RWPE2 (cell line): ENCODE measurements around the gene ZNF141.

ENCODE experiments used
- ATAC-seq: fragments of 200-7000 bp; cut with Tn5 transposase; 3 replicates; pipeline ENCODE4 v1.9.1; 2021; ENCODE audit warnings: low read depth
- DNase-seq: peaks from one replicate; pipeline ENCODE4 v3.0.0-alpha.2; 2020; ENCODE audit warnings: low spot score
- H3K27ac ChIP-seq: fragments of 450-650 bp; 2 replicates; pipeline ENCODE4 v1.5.1; 2017; ENCODE audit warnings: mild to moderate bottlenecking; ENCODE audit not compliant: poor library complexity, severe bottlenecking
- H3K27me3 ChIP-seq: fragments of 250-450 bp; sonication (Bioruptor Pico); 2 replicates; pipeline ENCODE4 v1.5.1; 2021; ENCODE audit warnings: mild to moderate bottlenecking, moderate library complexity; ENCODE audit not compliant: insufficient read depth, poor library complexity, severe bottlenecking
- H3K36me3 ChIP-seq: fragments of 250-450 bp; sonication (Bioruptor Pico); 2 replicates; pipeline ENCODE4 v1.5.1; 2020; ENCODE audit warnings: low read depth, mild to moderate bottlenecking, moderate library complexity
- H3K4me1 ChIP-seq: fragments of 250-450 bp; sonication (Bioruptor Pico); 2 replicates; pipeline ENCODE4 v1.5.1; 2021; ENCODE audit warnings: mild to moderate bottlenecking, moderate library complexity; ENCODE audit not compliant: insufficient read depth, poor library complexity, severe bottlenecking
- H3K4me3 ChIP-seq: fragments of 250-450 bp; sonication (Bioruptor Pico); 2 replicates; pipeline ENCODE4 v1.5.1; 2021; ENCODE audit warnings: mild to moderate bottlenecking, moderate library complexity; ENCODE audit not compliant: severe bottlenecking
- H3K9me3 ChIP-seq: fragments of 250-450 bp; sonication (Bioruptor Pico); 2 replicates; pipeline ENCODE4 v1.5.1; 2021; ENCODE audit warnings: mild to moderate bottlenecking, moderate library complexity; ENCODE audit not compliant: severe bottlenecking
- TF ChIP-seq, protein P1 (sequence below): fragments of 450-650 bp; IDR thresholded peaks from one replicate; pipeline ENCODE4 v1.5.1; 2017; ENCODE audit warnings: mild to moderate bottlenecking, moderate library complexity; ENCODE audit not compliant: poor library complexity, severe bottlenecking

Gene ZNF141

DNA sequence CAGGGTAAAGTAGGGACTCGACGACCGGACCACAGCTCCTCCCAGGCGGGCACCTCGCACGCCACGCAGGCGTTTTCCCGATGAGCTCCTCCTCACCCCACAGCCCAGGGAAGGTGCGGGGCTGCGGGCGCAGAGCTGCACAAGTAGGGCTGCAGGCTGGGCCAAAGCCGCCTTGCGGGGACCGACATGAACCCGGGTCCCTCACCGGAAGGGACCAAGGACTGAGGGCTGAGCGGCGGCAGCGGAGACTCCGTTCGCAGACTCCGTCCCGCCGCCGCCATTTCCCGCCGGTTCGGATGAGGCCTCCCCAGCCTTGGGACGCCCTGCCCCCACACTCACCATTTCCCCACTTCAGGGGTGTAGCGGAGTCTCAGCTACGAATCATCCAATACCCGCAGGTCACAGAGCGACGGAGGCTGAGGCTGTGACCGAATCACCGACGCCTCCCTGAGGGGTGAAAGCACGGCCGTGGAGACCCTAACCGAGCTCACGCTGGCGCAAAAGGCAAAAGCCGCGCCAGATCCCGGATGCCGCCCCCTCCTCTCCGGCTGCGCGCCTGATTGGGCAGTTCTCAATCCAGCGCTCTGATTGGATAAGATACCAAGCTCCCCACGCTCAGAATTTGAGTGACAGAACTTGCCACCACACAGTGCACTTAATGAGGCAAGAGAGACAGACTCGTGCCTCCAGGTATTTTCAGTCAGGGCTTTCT, 32.5 kb upstream of the ZNF141 start, which contains the start of gene ZNF732:
Gene ZNF732 (minus strand): TSS at position 506 of the 712 bp plus-strand sequence. CDS start 164 bp downstream, at position 342.
- peaks cover 4% of the 10 kb centered on the region for H3K9me3 ChIP-seq
- peak within 1 kb of the TSS; percentile 57 for H3K4me3 ChIP-seq
- peak; percentile 99 for ATAC-seq
- no peaks in the 10 kb centered on the region for H3K27me3 ChIP-seq
- peak within 1 kb of the TSS; percentile 23 for H3K27ac ChIP-seq
- TF ChIP-seq, protein P1, sequence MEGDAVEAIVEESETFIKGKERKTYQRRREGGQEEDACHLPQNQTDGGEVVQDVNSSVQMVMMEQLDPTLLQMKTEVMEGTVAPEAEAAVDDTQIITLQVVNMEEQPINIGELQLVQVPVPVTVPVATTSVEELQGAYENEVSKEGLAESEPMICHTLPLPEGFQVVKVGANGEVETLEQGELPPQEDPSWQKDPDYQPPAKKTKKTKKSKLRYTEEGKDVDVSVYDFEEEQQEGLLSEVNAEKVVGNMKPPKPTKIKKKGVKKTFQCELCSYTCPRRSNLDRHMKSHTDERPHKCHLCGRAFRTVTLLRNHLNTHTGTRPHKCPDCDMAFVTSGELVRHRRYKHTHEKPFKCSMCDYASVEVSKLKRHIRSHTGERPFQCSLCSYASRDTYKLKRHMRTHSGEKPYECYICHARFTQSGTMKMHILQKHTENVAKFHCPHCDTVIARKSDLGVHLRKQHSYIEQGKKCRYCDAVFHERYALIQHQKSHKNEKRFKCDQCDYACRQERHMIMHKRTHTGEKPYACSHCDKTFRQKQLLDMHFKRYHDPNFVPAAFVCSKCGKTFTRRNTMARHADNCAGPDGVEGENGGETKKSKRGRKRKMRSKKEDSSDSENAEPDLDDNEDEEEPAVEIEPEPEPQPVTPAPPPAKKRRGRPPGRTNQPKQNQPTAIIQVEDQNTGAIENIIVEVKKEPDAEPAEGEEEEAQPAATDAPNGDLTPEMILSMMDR = no peak
- H3K4me1 ChIP-seq = peaks cover 5% of the 10 kb centered on the region
- DNase-seq = peak; percentile 71
- H3K36me3 ChIP-seq = 0 out of 2 replicates have a peak, but pooled peaks cover 4% of the 10 kb centered on the region

DNA sequence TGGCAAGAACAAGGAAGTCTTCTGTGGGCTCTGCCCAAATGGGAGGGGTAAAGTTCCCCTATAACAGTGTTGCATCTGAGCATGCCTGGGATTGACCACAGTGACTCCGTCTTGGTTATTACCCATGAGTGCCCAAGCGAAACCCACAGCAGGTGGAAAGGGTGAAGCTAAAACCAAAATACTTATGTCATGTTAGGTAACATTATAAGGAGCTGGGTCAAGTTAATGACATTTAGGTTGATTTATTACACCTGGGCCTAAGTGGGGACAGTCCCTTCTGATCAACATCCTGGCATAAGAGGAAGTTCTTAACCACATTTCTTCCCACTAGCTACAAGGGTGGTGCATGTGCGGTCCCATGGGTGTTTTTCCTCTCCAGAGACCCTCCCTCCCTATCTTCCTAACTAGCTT, 31.1 kb upstream of the ZNF141 start:
- Histone ChIP-seq H3K36me3 (0 out of 2 replicates have a peak, but pooled peaks cover 4% of the 10 kb centered on the region), H3K27ac (no peak overlapping the region), H3K27me3 (no peaks in the 10 kb centered on the region), H3K4me1 (peaks cover 5% of the 10 kb centered on the region), H3K4me3 (no peak overlapping the region), H3K9me3 (peaks cover 4% of the 10 kb centered on the region)
- TF ChIP-seq, protein P1 = no peak
- no peak for DNase-seq
- ATAC-seq = no peak

DNA sequence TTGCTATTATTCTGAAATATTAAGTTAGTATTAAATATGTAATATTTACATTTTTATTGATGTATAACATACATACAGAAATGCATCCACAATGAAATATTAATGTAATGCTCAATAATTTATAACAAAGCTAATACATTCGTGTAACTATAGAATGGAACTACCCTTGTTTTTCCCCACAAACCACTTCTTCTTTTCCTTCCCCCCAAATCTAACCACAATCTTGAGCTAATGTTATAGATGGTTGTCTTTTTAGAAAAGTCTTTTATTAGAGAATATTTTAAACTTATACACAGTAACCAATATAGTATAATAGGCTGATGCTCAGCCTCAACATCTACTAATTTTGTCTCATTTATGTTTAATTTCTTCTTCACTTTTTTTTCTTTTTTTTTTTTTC, 27.8 kb upstream of the ZNF141 start:
- ATAC-seq (no peak), DNase-seq (no peak)
- H3K36me3 ChIP-seq = no peaks in the 10 kb centered on the region
- TF ChIP-seq, protein P1 = no peak
- H3K4me1 ChIP-seq = peaks cover 5% of the 10 kb centered on the region
- H3K27ac ChIP-seq = no peak overlapping the region
- H3K4me3 ChIP-seq = no peak overlapping the region
- H3K9me3 ChIP-seq = peaks cover 4% of the 10 kb centered on the region
- H3K27me3 ChIP-seq = no peaks in the 10 kb centered on the region

DNA sequence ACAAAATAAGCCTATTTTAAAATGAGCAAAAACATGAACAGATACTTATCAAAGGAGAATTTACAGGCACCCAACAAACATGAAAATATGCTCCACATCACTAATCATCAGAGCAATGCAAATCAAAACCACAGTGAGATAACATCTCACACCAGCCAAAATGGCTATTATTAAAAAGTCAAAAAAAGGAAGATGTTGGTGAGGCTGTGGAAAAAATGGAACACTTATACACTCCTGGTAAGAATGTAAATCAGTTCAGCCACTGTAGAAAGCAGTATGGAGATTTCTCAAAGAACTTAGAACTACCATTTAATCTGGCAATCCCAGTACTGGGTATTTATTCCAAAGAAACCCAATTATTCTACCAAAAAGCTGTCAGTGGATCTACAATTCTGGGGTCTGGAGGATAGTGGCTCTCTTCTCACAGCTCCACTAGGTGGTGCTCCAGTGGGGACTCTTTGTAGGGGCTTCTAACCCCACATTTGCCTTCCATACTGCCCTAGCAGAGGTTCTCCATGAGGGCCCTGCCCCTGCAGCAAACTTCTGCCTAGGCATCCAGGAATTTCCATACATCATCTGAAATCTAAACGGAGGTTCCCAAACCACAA, 23.2 kb upstream of the ZNF141 start:
- Histone ChIP-seq H3K27ac (no peak overlapping the region), H3K9me3 (no peaks in the 10 kb centered on the region), H3K4me3 (no peak overlapping the region), H3K4me1 (no peaks in the 10 kb centered on the region), H3K36me3 (no peaks in the 10 kb centered on the region), H3K27me3 (no peaks in the 10 kb centered on the region)
- DNase-seq = no peak
- TF ChIP-seq, protein P1 = no peak
- ATAC-seq = no peak

DNA sequence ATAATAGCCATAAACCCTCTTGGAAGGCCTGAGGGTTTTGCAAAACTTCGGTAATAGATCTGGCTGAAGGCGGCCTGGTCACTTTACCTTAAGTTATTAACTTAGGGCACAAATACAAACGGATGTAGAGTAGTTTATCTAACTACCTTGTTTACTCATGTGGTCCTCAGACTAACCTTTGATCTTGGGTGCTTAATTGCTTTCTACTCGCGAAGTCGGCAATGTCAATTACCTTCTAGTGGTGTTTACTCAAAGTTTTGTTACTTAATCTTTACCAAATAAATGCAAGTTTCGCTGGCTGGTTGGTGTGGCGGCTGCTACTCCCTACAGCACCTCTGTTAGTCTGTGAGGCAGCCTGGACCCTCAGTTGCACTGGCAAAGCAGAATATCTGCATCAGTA, 8.9 kb upstream of the ZNF141 start:
- H3K4me1 ChIP-seq = no peaks in the 10 kb centered on the region
- no peak for DNase-seq

More for the DNA sequence above, 8.9 kb upstream of the ZNF141 start:
- H3K9me3 ChIP-seq = no peaks in the 10 kb centered on the region
- ATAC-seq = no peak
- H3K36me3 ChIP-seq = no peaks in the 10 kb centered on the region
- TF ChIP-seq, protein P1 = no peak
- no peaks in the 10 kb centered on the region for H3K27me3 ChIP-seq
- no peak overlapping the region for H3K27ac ChIP-seq
- no peak overlapping the region for H3K4me3 ChIP-seq
